GM11168 (cell line): ENCODE results near the gene ENPP3.
"Not testable (repeated sequence)": the region's sequence is repeated elsewhere in the genome, so short reads cannot be mapped to it uniquely, and the experiment has no call there.

ENCODE experiments used
- in situ Hi-C: fragments of 300-500 bp; cut with MboI; formaldehyde crosslinking; loops from one replicate; pipeline ENCODE4 v1.12.0; 2022; ENCODE audit warnings: low sequenced_read_pairs; ENCODE audit not compliant: unreplicated experiment

ENPP3 gene

DNA sequence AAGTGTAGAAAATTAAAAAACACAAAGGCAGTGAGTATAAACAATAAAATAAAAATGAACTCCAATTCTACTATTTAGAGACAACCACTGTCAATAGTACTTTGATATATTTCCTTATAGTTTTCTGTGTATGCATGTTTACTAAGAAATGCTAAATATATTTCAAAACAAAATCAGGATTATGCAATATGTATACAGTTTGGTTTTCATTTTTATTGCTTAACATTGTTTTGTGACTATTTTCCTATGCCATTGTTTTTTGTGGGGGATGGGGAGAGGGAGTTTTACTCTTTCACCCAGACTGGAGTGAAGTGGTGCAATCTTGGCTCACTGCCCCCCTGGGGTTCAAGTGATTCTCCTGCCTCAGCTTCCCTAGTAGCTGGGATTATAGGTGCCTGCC is 44.5 kb downstream of the ENPP3 start:
- in situ Hi-C loops: loop anchor here (25.0 kb wide), 1 partner anchor 231 kb away; no protein-coding TSS in a partner anchor

GRCh38 chr6:131682442-131682841 is 45.3 kb downstream of the ENPP3 start:
- in situ Hi-C loops: loop anchor here (25.0 kb wide), 1 partner anchor 230 kb away; no protein-coding TSS in a partner anchor

- in situ Hi-C loops: loop anchor here (25.0 kb wide), 1 partner anchor 229 kb away; no protein-coding TSS in a partner anchor
These were observed 46.4 kb downstream of the ENPP3 start for GRCh38 chr6:131683479-131683878.

DNA sequence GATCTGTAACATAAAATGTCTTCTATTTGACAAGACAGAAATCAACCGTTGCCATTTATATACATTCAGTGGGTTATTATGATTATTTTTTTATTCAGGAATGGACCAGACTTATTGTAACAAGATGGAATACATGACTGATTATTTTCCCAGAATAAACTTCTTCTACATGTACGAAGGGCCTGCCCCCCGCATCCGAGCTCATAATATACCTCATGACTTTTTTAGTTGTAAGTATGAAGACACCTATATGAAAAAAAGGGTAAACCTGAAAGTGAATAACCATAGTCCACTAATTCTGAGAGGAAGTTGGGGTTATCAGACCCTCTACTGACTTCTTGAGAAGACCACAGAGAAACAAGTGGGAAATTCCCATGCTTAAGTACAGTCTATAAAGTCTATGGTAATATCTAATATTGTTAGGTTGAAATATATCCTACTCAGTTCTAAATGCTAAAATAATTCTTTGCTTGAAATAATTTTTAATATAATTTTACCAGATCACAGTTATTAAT is 48.2 kb downstream of the ENPP3 start:
- in situ Hi-C loops: loop anchor here (25.0 kb wide), 1 partner anchor 227 kb away; no protein-coding TSS in a partner anchor

- in situ Hi-C loops: loop anchor here (25.0 kb wide), 1 partner anchor 225 kb away; no protein-coding TSS in a partner anchor
These were observed 49.9 kb downstream of the ENPP3 start for GRCh38 chr6:131687022-131687421.

DNA sequence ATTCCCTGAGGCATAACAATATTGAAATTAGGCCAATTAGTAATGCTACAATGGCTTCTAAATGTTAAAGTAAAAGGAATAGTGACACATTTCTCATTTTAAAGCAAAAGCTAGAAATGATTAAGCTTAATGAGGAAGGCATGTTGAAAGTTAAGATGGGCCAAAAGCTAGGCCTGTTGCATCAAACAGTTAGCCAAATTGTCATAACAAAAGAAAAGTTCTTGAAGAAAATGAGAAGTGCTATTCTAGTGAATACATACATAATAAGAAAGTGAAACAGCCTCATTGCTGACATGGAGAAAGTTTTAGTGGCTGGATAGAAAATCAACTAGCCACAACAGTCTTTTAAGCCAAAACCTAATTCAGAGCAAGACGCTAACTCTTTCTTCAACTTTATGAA is 51.2 kb downstream of the ENPP3 start:
- in situ Hi-C loops: loop anchor here (25.0 kb wide), 1 partner anchor 224 kb away; no protein-coding TSS in a partner anchor

DNA sequence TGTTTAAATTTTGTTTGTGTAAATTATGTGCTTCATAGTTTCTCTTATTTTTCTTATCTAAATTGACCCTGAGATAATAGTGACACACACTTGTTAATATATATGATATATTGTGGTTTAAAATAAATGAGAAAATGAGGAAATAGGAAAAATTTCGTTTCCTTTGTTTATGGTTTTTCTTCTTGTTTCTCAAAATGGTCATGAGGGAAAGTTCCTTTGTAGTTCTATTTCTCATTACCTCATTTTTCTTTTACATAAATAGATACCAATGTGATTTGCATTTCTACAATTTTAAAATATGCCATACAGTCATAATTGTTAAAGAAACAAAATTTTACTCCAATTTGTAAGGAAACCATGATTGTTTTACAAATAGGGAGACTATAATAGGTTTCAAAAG is 54.9 kb downstream of the ENPP3 start:
- in situ Hi-C loops: loop anchor here (25.0 kb wide), 1 partner anchor 220 kb away; no protein-coding TSS in a partner anchor

DNA sequence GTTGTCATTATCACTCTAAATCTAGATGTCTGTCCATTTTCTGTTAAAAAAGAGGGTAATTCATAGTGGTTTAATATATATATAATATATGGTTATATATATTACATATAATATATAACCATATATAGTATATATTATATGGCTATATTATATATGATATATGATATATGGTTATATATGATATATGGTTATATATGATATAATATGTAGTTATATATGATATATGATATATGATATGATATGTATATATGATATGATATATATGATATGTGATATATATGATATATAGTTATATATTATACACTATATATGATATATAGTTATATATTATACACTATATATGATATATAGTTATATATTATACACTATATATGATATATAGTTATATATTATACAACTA is 55.5 kb downstream of the ENPP3 start:
- in situ Hi-C loops: loop anchor here (25.0 kb wide), 1 partner anchor 220 kb away; no protein-coding TSS in a partner anchor

DNA sequence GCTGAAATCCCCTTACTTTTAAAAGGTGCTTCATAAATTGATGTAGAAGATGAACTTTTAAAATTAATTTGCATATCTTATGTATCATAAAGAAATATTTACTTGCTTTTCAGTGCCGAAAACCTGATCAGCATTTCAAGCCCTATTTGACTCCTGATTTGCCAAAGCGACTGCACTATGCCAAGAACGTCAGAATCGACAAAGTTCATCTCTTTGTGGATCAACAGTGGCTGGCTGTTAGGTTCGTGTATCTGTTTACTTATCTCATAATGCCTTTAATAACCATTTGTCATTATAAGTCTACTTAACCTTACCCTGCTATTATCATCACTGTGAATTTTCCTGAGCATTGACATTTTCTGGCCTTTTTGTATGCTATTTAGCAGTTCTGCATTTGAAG is 56.3 kb downstream of the ENPP3 start:
- in situ Hi-C loops: loop anchor here (25.0 kb wide), 1 partner anchor 219 kb away; no protein-coding TSS in a partner anchor

GRCh38 chr6:131694832-131695426 is 57.8 kb downstream of the ENPP3 start:
- in situ Hi-C loops: loop anchor here (25.0 kb wide), 1 partner anchor 217 kb away; no protein-coding TSS in a partner anchor

- in situ Hi-C loops: loop anchor here (25.0 kb wide), 1 partner anchor 215 kb away; no protein-coding TSS in a partner anchor
These were observed 59.9 kb downstream of the ENPP3 start for GRCh38 chr6:131696956-131697355.

DNA sequence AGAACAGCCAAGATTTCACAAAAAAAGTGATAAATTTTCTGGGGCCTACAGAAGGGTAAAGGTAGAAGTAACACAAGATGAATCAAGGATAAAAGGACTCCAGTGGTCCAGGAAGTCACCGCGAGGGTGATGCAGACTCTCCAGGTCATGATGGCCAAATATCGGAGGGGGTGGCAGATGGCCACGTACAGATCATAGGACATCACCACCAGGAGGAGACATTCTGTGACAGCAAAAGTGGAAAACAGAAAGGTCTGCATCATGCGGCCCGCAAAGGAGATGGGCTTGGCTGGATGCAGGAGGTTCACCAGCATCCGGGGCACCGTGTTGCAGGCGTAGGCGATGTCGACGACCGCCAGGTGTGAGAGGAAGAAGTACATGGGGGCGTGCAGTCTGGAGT is 63.7 kb downstream of the ENPP3 start:
- in situ Hi-C loops: not testable (repeated sequence)

- in situ Hi-C loops: not testable (repeated sequence)
These were observed 66.8 kb downstream of the ENPP3 start for GRCh38 chr6:131703905-131704304.

DNA sequence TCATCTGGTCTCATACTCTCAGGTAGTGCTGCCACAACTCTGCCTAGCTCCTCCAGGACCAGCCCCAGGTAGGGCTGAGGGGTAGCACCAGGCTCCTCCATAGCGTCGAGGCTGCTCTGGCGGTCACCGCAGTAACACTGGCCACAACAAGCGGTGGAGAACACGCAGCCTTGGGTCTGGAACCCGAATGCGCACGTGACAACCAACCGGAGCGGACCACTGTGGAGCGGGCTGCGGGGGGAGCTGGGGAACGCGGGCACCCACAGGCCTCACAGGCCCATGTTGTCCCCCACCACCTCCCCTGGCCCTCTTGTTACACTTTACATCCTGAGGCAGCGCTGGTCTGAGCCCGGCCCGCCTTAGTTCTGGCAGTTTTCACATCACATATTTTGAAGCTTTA is 73.8 kb downstream of the ENPP3 start, which contains the start of gene CTAGE9:
Gene CTAGE9 (minus strand): TSS at position 101 of the 400 bp plus-strand sequence. CDS start 0 bp downstream, at position 101.
- in situ Hi-C loops: not testable (repeated sequence)

DNA sequence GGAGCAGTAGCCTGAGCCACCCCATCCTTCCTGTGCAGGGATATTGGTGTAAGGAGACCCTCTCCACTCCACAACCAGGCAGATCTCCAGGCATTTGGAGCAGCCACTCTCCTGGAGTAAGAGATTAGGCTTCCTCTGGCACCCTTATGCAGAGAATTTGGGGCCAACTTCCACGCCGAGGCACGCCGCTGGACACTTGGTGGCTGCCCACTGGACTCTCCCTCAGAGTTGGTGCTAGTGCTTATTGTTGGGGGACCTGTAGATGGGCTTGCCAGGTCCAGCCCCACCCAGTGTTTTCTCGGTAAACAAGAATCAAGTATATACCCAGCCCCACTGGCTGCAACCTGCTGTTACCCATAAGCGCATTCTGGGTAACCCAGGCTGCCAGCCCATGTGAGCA is 78.5 kb downstream of the ENPP3 start:
- in situ Hi-C loops: not testable (repeated sequence)

GRCh38 chr6:131717836-131718542 is 80.9 kb downstream of the ENPP3 start:
- in situ Hi-C loops: no loop called here

GRCh38 chr6:131721161-131721560 is 84.1 kb downstream of the ENPP3 start:
- in situ Hi-C loops: no loop called here

GRCh38 chr6:131724114-131724513 is 87.0 kb downstream of the ENPP3 start:
- in situ Hi-C loops: no loop called here

DNA sequence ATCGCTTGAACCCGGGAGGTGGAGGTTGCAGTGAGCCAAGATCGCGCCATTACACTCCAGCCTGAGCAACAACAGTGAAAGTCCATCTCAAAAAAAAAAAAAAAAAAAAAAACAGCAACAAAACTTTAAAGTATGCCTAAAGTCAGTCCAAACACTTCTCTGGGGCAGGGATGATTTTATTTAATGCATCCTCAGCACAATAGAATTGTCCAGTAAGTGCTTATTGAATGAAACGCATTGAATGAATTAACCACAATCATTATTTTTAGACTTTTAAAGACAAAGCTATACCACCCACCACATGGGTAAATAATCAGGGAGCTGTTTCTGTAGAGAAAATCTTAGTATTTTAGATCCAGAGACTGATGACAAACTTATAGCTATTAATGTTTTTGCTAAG is 90.4 kb downstream of the ENPP3 start:
- in situ Hi-C loops: no loop called here

GRCh38 chr6:131727868-131728267 is 90.8 kb downstream of the ENPP3 start:
- in situ Hi-C loops: no loop called here
